ENCODE data around the gene LPIN2. TPM values are rescaled to one million over a fixed set of nuclear protein-coding genes. Genes with fewer than 3 reads are reported as not detected.

LPIN2 gene
- total RNA-seq, 2 experiments from 2014 or later, result 77.5 TPM

DNA sequence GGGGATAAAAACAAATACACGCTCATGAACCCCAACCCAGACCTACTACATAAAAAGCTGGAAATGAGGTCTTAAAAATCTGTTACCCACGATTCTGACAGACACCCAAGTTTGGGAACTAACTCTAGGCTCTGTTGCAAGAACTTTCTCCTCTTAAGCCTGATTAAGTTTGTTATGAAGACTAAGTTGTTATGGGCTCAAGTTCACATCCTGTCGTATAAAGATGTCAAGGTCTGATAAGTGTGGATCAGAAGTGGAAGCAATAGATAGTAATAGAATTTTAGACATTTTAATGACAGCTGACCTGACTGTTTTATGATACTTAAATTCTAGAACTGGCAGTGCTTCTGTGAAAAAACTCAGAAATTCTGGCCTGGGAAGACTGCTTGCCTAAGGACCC, 43.2 kb downstream of the LPIN2 start:
- no peaks in the 10 kb centered on the region for H3K27me3 Mint-ChIP-seq (ENCODE audit: low read depth)
- DNase-seq (peak; percentile 14), ATAC-seq (no peak)
- ChIA-PET POLR2A (interaction anchor here (1.4 to 7.3 kb wide), 4 partner anchors 10 to 13 kb away, joined by 4 to 98 read pairs (median 20); no protein-coding TSS in a partner anchor), CTCF (interaction anchor here (1.1 to 8.2 kb wide), 10 partner anchors 10 to 37 kb away, joined by 3 to 84 read pairs (median 16); no protein-coding TSS in a partner anchor)
- H3K4me3 Mint-ChIP-seq, result peak overlapping the region; percentile 63
- peak overlapping the region; percentile 74 for H3K27ac Mint-ChIP-seq
- H3K36me3 Mint-ChIP-seq (ENCODE audit: low read depth), result peaks cover 71% of the 10 kb centered on the region
- no peaks in the 10 kb centered on the region for H3K9me3 Mint-ChIP-seq (ENCODE audit: insufficient read depth)
- H3K4me1 Mint-ChIP-seq (ENCODE audit: low read depth), result peaks cover 93% of the 10 kb centered on the region

DNA sequence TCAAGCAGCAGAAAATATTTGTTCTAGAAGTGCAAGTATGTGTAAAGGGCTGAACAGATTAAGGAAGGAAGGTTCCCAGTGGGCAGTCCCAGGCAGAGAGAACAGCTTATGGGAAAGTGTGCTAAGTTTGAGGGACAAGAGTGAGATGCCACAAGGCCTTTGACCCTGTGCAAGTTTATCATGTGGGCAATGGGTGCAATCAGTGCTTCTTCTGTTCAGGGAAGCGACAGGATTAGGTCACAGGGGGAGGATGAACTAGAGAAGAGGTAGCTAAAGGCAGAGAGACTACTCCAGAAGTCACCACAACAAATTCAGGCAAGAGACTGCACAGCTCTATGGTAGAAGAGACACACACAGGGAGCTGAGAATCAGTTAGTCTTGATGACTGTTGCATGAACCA, 44.3 kb downstream of the LPIN2 start:
- POLR2A ChIA-PET, result interaction anchor here (1.5 to 7.3 kb wide), 4 partner anchors 9 to 279 kb away, joined by 5 to 98 read pairs (median 20); partner anchors contain the start of gene MYL12A
- peak; percentile 8 for ATAC-seq
- peaks cover 67% of the 10 kb centered on the region for H3K36me3 Mint-ChIP-seq (ENCODE audit: low read depth)
- peak overlapping the region; percentile 1 for H3K4me3 Mint-ChIP-seq
- peak; percentile 21 for DNase-seq
- peak overlapping the region; percentile 74 for H3K27ac Mint-ChIP-seq
- no peaks in the 10 kb centered on the region for H3K27me3 Mint-ChIP-seq (ENCODE audit: low read depth)
- peaks cover 92% of the 10 kb centered on the region for H3K4me1 Mint-ChIP-seq (ENCODE audit: low read depth)
- CTCF ChIA-PET, result interaction anchor here (1.1 to 5.1 kb wide), 8 partner anchors 10 to 36 kb away, joined by 3 to 28 read pairs (median 14); no protein-coding TSS in a partner anchor
- H3K9me3 Mint-ChIP-seq (ENCODE audit: insufficient read depth), result no peaks in the 10 kb centered on the region

DNA sequence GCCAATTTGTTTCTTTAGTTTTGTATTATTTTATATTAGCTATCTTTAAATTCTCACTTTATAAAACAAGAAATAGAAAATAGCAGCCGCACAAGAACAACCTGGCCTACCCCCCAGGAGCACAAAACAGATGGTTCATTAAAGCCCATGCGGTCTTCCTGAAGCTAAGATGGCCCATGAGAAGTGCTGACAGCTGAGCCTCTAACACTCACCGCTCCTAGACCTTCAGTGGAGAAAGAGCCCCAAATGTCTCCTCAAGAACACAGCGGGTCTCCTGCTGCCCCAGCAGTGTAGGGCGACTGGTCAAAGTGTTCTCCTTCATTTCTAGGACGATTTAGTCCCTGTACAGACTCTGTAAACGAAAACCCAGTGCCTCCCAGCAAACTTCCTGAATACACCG, 45.1 kb downstream of the LPIN2 start:
- H3K27me3 Mint-ChIP-seq (ENCODE audit: low read depth), result no peaks in the 10 kb centered on the region
- peaks cover 69% of the 10 kb centered on the region for H3K36me3 Mint-ChIP-seq (ENCODE audit: low read depth)
- POLR2A ChIA-PET, result interaction anchor here (0.8 to 7.3 kb wide), 4 partner anchors 8 to 280 kb away, joined by 3 to 98 read pairs (median 17); partner anchors contain the start of gene MYL12A
- H3K4me1 Mint-ChIP-seq (ENCODE audit: low read depth), result peaks cover 93% of the 10 kb centered on the region
- DNase-seq, result peak; percentile 19
- no peak for ATAC-seq
- H3K27ac Mint-ChIP-seq, result peak overlapping the region; percentile 74
- H3K9me3 Mint-ChIP-seq (ENCODE audit: insufficient read depth), result no peaks in the 10 kb centered on the region
- CTCF ChIA-PET, result interaction anchor here (1.0 to 5.1 kb wide), 7 partner anchors 9 to 161 kb away, joined by 3 to 28 read pairs (median 8); no protein-coding TSS in a partner anchor
- no peak overlapping the region for H3K4me3 Mint-ChIP-seq

DNA sequence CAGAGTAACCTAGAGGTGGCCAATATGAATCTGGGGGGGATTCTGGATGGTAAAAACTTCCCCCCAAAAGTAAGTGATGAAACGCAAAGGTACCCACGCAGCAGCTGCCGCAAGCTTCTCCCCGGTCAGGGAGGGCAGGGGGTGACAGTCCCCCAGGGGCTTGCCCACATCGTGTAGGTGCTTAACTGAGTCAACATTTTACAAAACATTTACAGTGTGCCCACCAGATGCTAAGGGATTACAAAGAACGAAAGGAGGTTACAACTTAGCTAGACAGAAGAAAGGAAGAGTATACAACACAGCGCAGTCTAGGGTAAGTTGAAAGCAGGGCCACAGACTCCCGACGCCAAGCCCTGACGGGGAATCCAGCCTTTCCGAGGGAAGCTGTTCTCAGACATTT, 45.6 kb downstream of the LPIN2 start:
- H3K27ac Mint-ChIP-seq, result peak overlapping the region; percentile 71
- CTCF ChIA-PET, result interaction anchor here (1.0 to 5.1 kb wide), 7 partner anchors 8 to 162 kb away, joined by 3 to 28 read pairs (median 8); no protein-coding TSS in a partner anchor
- no peaks in the 10 kb centered on the region for H3K27me3 Mint-ChIP-seq (ENCODE audit: low read depth)
- no peak for ATAC-seq
- POLR2A ChIA-PET, result interaction anchor here (0.8 to 7.3 kb wide), 2 partner anchors 8 to 94 kb away, joined by 3 to 98 read pairs; no protein-coding TSS in a partner anchor
- peak overlapping the region; percentile 24 for H3K4me3 Mint-ChIP-seq
- peaks cover 69% of the 10 kb centered on the region for H3K36me3 Mint-ChIP-seq (ENCODE audit: low read depth)
- peaks cover 92% of the 10 kb centered on the region for H3K4me1 Mint-ChIP-seq (ENCODE audit: low read depth)
- DNase-seq, result peak; percentile 18
- no peaks in the 10 kb centered on the region for H3K9me3 Mint-ChIP-seq (ENCODE audit: insufficient read depth)

DNA sequence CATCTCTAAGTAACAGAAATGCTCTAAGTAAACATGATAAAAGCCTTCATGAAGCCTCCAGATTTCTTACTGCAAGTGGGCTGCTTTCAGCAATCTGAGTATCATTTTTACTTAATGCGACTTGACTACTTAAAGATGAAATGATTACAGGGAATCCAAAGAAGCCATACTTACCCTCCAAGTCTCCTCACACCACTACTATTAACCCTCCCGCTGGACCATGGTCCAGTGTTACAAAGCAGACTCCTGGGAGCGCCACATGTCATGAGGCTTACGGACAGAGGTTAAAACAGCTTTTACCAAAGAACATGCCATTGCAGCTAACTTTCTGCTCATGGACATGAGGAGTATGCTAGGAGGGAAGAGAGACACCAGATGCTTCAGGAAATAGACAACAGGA, 46.4 kb downstream of the LPIN2 start:
- Mint-ChIP-seq H3K9me3 (ENCODE audit: insufficient read depth) (no peaks in the 10 kb centered on the region), H3K27ac (peak overlapping the region; percentile 41), H3K4me1 (ENCODE audit: low read depth) (peaks cover 92% of the 10 kb centered on the region), H3K36me3 (ENCODE audit: low read depth) (peaks cover 69% of the 10 kb centered on the region), H3K4me3 (no peak overlapping the region), H3K27me3 (ENCODE audit: low read depth) (no peaks in the 10 kb centered on the region)
- CTCF ChIA-PET, result interaction anchor here (1.0 to 11.3 kb wide), 4 partner anchors 10 to 20 kb away, joined by 3 to 130 read pairs (median 58); no protein-coding TSS in a partner anchor
- DNase-seq (peak; percentile 19), ATAC-seq (no peak)
- POLR2A ChIA-PET, result interaction anchor here (1.8 kb wide), 1 partner anchor 11 kb away, joined by 4 read pairs; no protein-coding TSS in a partner anchor

DNA sequence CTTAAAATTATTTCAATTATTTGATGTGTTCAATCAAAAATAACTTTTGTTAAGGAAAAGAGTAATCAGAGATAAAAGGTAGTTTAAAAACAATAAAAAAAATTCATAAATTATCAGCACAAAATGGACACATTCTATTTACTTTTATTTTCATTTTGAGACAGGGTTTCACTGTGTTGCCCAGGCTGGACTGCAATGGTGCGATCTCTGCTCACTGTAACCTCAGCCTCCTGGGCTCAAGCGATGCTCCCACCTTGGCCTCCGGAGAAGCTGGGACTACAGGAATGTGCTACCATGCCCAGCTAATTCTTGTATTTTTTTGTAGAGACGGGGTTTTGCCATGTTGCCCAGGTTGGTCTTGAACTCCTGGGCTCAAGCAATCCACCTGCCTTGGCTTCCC, 47.1 kb downstream of the LPIN2 start:
- H3K36me3 Mint-ChIP-seq (ENCODE audit: low read depth), result peaks cover 65% of the 10 kb centered on the region
- ChIA-PET CTCF (interaction anchor here (1.8 to 11.3 kb wide), 3 partner anchors 12 to 21 kb away, joined by 4 to 130 read pairs (median 92); no protein-coding TSS in a partner anchor), POLR2A (interaction anchor here (1.3 to 1.8 kb wide), 3 partner anchors 11 to 281 kb away, joined by 3 to 4 read pairs (median 4); partner anchors contain the start of gene MYL12A)
- DNase-seq (peak; percentile 18), ATAC-seq (no peak)
- peak overlapping the region; percentile 41 for H3K27ac Mint-ChIP-seq
- H3K4me3 Mint-ChIP-seq, result peak overlapping the region; percentile 20
- H3K27me3 Mint-ChIP-seq (ENCODE audit: low read depth), result no peaks in the 10 kb centered on the region
- H3K4me1 Mint-ChIP-seq (ENCODE audit: low read depth), result peaks cover 92% of the 10 kb centered on the region
- no peaks in the 10 kb centered on the region for H3K9me3 Mint-ChIP-seq (ENCODE audit: insufficient read depth)

DNA sequence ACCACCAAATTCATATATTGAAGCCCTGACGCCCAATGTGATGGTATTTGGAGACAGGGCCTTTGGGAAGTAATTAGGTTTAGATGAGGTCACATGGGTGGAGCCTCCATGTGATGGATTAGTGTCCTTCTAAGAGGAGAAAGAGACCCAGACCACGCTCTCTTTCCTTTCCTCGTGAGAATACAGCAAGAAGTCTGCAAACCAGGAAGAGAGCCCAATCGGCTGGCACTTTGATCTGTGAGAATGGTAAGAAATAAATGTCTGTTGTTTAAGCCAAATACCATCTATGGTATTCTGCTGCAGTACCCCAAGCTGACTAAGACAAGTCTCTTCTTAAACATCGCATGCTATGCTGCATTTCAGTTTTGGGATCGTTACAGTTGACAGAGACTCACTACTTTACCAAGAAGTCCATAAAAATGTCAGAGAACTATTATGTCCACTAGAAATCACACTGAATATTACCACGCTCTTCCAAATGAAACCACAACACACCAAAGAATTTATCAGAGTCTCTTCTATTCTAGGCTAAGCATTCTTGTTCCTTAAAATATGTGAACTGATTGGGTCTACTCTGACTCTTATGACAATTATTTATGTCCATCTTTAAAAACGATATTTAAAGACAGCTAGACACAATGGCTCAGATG, 48.5 kb downstream of the LPIN2 start:
- H3K36me3 Mint-ChIP-seq (ENCODE audit: low read depth), result peaks cover 61% of the 10 kb centered on the region
- H3K4me1 Mint-ChIP-seq (ENCODE audit: low read depth), result peaks cover 88% of the 10 kb centered on the region
- no peaks in the 10 kb centered on the region for H3K27me3 Mint-ChIP-seq (ENCODE audit: low read depth)
- peak overlapping the region; percentile 34 for H3K4me3 Mint-ChIP-seq
- ATAC-seq (no peak), DNase-seq (peak; percentile 46)
- peak overlapping the region; percentile 75 for H3K27ac Mint-ChIP-seq
- H3K9me3 Mint-ChIP-seq (ENCODE audit: insufficient read depth), result no peaks in the 10 kb centered on the region
- CTCF ChIA-PET, result interaction anchor here (0.7 to 11.3 kb wide), 7 partner anchors 7 to 283 kb away, joined by 3 to 130 read pairs (median 4); partner anchors contain the start of gene MYL12A
- POLR2A ChIA-PET, result interaction anchor here (1.0 to 8.8 kb wide), 4 partner anchors 6 to 283 kb away, joined by 3 to 98 read pairs (median 4); partner anchors contain the start of gene MYL12A

Other genes with a start within 250 kb of the LPIN2 start
- 10 to 100 TPM; 32.7 to 34.6 TPM for gene EMILIN2, start 166.1 kb downstream of the LPIN2 start, total RNA-seq
- gene MYOM1, start 206.8 kb upstream of the LPIN2 start, total RNA-seq, result 1 to 10 TPM; 1.3 to 1.5 TPM
- 100 to 1,000 TPM; 858 to 901 TPM for gene MYL12A, start 234.7 kb upstream of the LPIN2 start, total RNA-seq
- gene MYL12B, start 249.0 kb upstream of the LPIN2 start, total RNA-seq, result 100 to 1,000 TPM; 402 to 404 TPM

Measured in activated CD8-positive, alpha-beta T cell treated with anti-CD3 and anti-CD28 coated beads, Interleukin-2, amount 10 ng/mL, durations not matched to agents 7 days and 5 days (primary cell).